CD4-positive, alpha-beta T cell treated with Interleukin-15 for 4 hours (primary cell): ENCODE results near the gene PNPLA7.
"Not testable (repeated sequence)": the region's sequence is repeated elsewhere in the genome, so short reads cannot be mapped to it uniquely, and the experiment has no call there.

Source experiments
- DNase-seq: peaks from one replicate; pipeline ENCODE4 v3.0.0-alpha.2; 2020; ENCODE audit warnings: low spot score

Gene PNPLA7

DNA sequence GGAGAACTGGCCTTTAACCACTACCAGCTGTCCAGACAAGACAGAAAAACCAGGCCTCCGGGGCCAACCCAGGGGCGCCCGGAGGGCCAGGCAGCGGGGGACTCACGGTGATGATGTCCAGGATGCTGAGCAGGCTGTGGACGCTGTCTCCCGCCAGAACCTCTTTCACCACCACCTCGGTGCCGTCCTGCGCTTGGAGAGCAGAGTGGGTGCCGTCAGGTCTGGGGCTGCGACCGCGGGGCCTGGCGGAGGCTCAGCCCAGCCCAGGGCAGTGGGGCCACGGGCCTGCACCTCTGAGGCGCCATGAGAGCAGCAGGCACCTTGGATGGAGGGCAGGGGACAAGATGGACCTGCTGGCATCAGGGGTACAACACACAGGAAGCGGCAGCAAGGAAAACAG lies 9.7 kb downstream of the PNPLA7 start:
- DNase-seq = no peak

DNA sequence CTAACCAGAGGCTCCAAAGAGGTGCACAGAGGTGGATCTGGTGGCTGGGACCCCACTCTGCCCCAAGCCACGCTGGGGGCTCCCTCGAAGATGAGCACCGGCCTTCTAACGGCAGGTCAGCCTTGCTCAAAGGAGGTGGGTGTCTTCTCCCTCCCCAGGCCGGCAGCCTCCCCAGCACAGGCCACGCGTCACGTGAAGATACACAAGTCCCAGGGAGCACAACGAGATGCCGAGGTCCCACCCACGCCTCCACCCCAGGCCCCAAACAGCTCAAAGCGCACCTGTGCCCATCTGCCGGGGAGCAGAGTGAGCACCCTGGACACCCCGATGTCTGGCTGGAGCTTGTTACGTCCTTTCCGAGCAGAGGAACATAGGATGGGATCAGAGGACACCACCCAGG lies 12.1 kb downstream of the PNPLA7 start:
- DNase-seq = no peak

DNA sequence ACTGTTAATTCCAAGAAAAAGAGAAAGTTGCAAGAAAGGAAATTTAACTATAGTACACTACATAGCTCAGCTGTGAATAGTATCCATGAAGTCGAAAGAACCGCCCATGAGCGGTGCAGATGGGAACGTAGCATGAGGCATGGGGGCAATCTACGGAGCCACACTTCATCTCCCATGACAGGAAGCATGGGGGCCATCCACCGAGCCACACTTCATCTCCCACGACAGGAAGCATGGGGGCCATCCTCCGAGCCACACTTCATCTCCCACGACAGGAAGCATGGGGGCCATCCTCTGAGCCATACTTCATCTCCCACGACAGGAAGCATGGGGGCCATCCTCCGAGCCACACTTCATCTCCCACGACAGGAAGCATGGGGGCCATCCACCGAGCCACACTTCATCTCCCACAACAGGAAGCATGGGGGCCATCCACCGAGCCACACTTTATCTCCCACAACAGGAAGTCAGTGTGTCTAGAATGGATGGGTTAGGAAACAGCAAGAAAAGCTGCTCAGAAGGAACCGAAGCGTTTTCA lies 13.5 kb downstream of the PNPLA7 start:
- not testable (repeated sequence) for DNase-seq

- no peak for DNase-seq
Measured at GRCh38 chr9:137535120-137535428, 15.1 kb downstream of the PNPLA7 start.

GRCh38 chr9:137534256-137535119 lies 15.7 kb downstream of the PNPLA7 start:
- peak; percentile 39 for DNase-seq

- not testable (repeated sequence) for DNase-seq
Measured at GRCh38 chr9:137532891-137533468, 17.2 kb downstream of the PNPLA7 start.

- no peak for DNase-seq
Measured at GRCh38 chr9:137531099-137531765, 19.0 kb downstream of the PNPLA7 start.

GRCh38 chr9:137530331-137530730 lies 19.9 kb downstream of the PNPLA7 start:
- DNase-seq = no peak

DNA sequence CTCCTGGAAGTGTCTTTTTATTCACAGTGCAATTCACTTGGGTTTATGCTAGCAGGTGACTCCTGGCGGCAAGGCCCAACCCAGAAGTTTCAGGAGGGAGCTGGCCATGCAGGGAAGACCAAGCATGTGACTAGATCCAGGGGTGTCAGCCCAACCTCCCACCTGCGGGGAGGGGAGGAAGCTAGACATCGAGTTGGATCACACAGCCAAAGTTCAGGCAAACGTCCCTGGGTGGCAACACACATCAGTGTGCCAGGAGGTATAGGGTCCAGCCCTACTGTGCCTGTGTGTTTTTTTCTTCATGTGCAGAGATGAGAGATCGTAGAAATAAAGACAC lies 25.3 kb downstream of the PNPLA7 start:
- DNase-seq = no peak

- DNase-seq = no peak
Measured at GRCh38 chr9:137524161-137524980, 25.8 kb downstream of the PNPLA7 start.

GRCh38 chr9:137522746-137523455 lies 27.3 kb downstream of the PNPLA7 start:
- DNase-seq = no peak

DNA sequence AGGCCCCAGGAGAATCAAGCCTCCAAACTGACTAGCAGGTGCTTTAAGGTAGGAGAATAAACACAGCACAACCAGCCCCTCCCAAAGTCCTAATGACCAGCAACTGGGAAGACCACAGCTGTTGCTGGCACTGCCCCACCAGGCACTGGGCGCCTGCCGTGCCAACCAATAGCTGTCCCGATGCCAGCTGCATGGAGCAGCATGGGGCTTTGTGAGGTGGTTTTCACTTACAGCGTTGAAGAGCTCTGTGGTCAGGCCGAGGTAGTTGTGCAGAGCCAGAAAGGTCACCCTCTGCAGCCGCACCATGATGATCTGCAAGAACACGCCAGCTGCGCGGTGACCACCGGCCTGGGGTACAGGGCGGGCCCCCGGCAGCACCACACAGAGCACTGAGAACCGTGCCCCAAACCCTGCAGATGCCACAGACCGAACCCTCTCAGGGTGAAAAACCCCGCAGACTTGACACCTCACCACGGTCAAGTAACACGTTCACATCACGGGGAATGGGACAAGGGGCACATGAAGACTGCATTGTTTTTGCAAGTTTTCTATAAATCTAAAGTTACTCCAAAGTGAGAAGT lies 28.7 kb downstream of the PNPLA7 start:
- no peak for DNase-seq

- DNase-seq = no peak
Measured at GRCh38 chr9:137520614-137521404, 29.4 kb downstream of the PNPLA7 start.

DNA sequence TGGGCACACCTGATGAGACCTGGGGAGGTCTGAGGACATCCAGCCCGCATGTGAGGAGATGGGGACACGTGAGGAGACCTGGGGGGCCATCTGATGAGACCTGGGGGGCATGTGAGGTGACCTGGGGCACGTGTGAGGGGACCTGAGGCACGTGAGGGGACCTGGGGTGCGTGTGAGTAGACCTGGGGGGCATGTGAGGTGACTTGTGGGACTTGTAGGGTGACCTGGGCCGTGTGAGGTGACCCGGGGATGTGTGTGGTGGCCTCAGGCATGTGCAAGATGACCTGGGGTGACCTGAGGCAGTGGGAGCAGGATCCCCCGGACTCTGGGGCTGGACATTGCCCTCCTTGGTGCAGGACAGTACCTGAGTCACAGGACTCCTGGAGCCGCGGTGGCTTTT lies 30.6 kb downstream of the PNPLA7 start:
- no peak for DNase-seq

GRCh38 chr9:137518661-137519459 lies 31.3 kb downstream of the PNPLA7 start:
- not testable (repeated sequence) for DNase-seq

- DNase-seq = no peak
Measured at GRCh38 chr9:137516144-137516917, 33.9 kb downstream of the PNPLA7 start.

GRCh38 chr9:137515338-137515724 lies 34.9 kb downstream of the PNPLA7 start:
- no peak for DNase-seq

GRCh38 chr9:137514691-137515337 lies 35.4 kb downstream of the PNPLA7 start:
- no peak for DNase-seq
